Stimulated activated CD4-positive, alpha-beta T cell treated with anti-CD3 and anti-CD28 coated beads, Interleukin-4, amount 100 ng/mL, for 1 hour (primary cell): ENCODE results near the gene HLA-DQB1.
"Not testable (repeated sequence)": the region's sequence is repeated elsewhere in the genome, so short reads cannot be mapped to it uniquely, and the experiment has no call there.

Experiments used
- DNase-seq: peaks from one replicate; pipeline ENCODE4 v3.0.0-alpha.2; 2020

The HLA-DQB1 gene

GRCh38 chr6:32662099-32662498, 4.4 kb downstream of the HLA-DQB1 start:
- DNase-seq, result no peak

- DNase-seq, result no peak
These were observed 6.4 kb downstream of the HLA-DQB1 start for GRCh38 chr6:32659856-32660595.

- no peak for DNase-seq
These were observed 8.1 kb downstream of the HLA-DQB1 start for GRCh38 chr6:32658268-32658897.

DNA sequence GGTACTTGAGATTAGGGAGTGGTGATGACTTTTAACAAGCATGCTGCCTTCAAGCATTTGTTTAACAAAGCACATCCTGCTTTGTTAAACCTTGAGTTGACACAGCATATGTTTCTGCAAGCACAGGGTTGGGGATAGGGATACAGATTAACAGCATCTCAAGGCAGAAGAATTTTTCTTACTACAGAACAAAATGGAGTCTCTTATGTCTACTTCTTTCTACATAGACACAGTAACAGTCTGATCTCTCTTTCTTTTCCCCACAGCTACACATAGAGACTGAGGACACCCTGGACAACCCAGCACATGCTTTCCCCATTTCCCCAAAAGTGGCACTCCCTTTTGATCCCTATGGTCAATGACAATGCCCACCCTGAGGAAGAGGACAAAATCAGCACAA, 8.6 kb downstream of the HLA-DQB1 start:
- not testable (repeated sequence) for DNase-seq

DNA sequence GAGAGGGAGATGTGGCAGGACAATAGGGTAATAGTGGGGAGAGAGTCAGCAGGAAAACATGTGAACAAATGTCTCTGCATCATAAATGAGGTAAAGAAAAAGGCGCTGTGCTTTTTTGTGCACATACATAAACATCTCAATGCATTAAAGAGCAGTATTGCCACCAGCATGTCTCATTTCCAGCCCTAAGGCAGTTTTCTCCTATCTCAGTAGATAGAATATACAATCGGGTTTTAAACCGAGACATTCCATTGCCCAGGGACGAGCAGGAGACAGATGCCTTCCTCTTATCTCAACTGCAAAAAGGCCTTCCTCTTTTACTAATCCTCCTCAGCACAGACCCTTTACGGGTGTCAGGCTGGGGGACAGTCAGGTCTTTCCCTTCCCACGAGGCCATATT, 9.1 kb downstream of the HLA-DQB1 start:
- not testable (repeated sequence) for DNase-seq

DNA sequence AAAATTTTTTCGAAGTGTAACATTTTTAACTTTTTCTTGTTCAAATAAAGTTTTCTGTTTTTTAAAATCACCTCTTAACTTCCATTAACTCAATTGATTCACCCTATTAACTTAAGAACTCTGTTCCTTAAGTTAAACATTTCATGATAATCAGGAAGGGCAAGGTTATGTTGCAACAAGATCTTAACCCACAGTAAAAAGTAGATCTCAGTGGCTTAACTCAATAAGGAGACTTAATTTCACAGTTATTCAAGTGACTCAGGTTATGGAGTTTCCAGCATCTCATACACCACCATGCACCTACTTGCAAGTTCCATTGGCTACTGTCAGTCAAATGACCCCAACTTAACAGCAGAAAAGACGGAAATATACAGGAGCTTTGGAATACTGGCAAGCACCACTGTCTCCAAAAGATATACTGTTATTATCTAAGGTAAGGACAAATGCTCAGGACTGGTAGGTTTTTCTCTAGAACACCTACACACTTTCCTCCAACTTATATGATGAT, 11.2 kb downstream of the HLA-DQB1 start:
- DNase-seq, result no peak

DNA sequence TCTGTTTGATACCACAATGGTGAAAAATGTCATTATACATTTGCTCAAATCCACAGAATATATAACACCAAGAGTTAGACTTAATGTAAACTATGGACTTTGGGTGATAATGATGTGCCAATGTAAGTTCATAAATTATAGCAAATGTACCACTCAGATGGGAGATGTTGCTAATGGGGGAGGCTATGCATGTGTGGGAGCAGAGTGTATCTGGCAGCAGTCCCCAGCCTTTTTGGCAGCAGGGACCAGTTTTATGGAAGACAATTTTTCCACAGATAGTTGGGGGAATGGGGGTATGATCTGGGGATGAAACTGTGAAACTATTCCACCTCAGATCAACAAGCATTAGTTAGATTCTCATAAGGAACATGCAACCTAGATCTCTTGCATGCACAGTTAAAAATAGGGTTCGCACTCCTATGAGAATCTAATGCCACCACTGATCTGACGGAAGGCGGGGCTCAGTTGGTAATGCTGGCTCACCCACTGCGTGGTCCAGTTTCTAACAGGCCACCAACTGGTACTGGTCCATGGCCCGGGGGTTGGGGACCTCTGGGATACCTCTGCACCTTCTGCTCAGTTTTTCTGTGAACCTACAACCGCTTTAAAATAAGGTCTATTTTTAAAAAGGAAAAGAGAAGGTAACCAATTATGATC, 21.3 kb downstream of the HLA-DQB1 start:
- no peak for DNase-seq

DNA sequence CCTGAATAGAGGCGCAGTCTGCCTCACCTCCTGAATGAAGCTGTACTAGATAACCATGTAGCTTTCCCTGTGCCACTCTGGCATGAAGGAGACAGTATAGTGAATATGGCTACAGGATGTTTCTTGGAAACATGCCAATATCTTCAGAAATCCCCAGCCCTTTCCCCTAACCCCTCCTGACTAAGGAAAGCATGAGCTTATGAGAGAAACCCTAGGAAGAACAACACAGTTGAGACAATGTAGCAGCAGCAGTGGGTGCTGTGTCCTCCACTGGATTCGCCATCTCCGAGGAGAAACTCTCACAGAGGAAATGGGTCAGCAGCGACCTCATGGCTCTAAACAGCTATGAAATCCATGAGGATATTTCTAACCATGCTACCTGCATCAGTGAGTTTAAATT, 22.6 kb downstream of the HLA-DQB1 start:
- DNase-seq, result no peak

GRCh38 chr6:32642720-32643106, 23.7 kb downstream of the HLA-DQB1 start:
- no peak for DNase-seq

- DNase-seq, result not testable (repeated sequence)
These were observed 24.4 kb downstream of the HLA-DQB1 start for GRCh38 chr6:32641785-32642719.

- DNase-seq, result no peak
These were observed 25.3 kb downstream of the HLA-DQB1 start for GRCh38 chr6:32641122-32641521.

DNA sequence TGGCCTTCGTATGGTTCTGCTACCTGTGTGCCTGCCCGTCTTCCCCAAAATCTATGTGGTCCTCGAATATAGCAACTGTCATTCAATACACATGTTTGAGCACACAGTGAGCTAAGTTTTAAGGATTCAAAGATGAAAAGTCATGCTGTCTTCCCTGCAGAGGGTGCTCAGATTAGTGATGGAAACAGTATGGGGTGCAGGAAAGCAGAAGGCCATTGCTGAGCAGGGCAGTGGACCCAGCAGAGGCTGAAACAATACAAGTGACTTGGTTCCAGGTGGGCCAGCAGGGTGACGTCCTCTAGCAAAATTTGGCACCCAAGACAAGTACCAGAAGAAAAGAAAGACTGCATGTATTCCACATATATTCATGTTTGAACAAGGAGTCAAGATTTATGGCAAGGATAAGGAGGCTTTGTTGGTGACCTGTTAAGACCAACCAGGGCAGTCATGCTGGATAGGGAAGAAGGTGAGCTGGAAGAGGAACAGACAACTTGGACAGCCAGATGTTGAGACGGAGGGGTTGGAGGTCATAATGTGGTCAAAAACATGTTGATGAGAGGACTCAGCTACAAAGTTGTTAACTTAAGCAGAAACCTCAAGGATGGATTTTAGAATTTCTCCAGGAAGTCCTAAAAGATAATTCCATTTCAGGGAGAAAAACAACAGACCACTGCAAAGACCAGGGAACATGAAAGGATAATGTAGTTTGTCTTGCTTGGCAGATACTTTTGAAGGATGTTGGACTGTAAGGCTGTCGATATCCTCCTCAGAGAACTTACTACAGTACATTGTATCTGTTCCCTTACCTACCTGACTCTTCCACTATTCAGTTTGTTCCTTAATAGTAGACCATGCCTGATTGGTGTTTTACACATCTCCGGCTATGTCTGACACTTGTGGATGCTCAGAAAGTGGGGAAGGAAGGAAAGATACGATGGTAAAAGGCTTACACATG, 26.7 kb downstream of the HLA-DQB1 start:
- no peak for DNase-seq

DNA sequence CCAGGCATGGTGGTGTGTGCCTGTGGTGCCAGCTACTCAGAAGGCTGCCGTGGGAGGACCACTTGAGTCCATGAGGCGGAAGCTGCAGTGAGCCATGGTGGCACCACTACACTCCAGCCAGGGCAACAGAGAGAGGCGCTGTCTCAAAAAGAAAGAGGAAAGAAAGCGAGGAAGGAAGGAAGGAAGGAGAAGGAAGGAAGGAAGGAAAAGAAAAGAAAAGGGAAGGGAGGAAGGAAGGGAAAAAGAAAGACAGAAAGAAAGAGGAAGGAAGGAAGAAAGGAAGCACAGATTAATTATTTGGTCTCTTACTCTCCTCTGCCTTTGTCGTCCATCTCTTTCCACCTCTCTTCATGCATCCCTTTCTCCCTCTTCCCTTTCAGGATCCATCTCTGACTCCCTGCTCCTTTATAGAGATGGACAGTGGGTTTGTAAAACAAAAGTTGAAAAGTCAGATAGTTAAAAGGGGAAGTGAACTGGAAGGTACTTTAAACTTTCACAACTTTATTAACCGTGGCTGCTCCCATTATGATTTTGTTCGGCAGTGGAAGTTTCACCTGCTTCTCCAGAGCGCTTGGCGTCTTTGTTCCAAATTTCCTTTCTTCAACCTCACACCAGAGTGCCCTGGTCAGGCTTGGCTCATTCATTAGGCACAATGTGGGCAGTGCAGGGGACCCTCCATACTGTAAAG, 27.8 kb downstream of the HLA-DQB1 start:
- no peak for DNase-seq

- DNase-seq, result no peak
These were observed 28.6 kb downstream of the HLA-DQB1 start for GRCh38 chr6:32637883-32638282.

GRCh38 chr6:32637219-32637880, 29.1 kb downstream of the HLA-DQB1 start, which contains the start of gene HLA-DQA1:
TSS of gene HLA-DQA1 (plus strand) at chr6:32637406. CDS start at chr6:32637459, 53 bp downstream.
- DNase-seq, result no peak

DNA sequence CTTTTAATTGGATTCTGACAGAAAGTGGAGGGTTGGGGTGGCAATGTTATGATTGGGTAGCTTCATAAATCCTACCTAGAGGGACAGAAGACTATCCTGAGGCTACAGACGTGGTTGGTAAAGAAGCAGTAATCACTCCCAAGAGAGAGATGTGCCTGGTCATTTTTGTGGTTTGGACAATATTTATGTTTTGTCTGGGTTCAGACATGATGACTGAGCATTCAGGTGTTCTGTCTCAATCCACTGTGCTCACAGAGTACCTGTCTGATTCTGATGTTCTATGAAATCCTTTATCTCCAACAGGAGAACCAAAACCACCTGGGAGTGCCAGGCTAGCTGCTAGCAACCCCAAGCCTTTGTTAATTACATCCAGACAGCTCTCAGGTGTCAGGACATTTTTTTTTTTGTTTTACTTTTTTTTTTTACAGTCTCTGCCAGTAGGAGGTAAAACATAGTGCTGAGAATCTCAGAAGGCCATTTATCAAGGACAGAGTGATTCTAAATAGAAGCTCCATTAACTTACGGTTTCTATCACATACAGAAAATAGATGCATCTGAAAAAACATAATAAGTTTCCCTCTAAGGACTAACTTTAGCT, 30.8 kb downstream of the HLA-DQB1 start:
- DNase-seq, result no peak

- not testable (repeated sequence) for DNase-seq
These were observed 36.7 kb downstream of the HLA-DQB1 start for GRCh38 chr6:32629793-32630192.

DNA sequence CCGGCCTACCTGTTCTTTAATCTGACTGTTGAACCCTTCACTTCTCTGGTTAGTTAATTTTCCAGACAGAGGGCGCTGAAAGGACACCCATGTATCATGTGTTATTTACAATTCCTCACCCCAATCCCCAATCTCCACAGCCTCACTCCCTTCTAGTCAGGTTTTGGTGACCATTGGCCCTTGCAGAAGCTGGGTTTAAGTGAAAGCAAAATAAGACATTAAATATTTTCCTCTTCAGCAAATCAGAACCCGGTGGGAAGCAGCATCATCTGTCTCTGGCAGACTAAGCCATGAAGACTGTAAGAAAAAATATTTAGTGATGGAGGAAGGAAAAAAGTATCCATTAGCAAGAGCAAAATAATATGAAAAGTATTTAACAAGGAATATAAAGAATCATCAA, 38.6 kb downstream of the HLA-DQB1 start:
- DNase-seq, result peak; percentile 5

- no peak for DNase-seq
These were observed 39.2 kb downstream of the HLA-DQB1 start for GRCh38 chr6:32627249-32627648.

- no peak for DNase-seq
These were observed 41.3 kb downstream of the HLA-DQB1 start for GRCh38 chr6:32625137-32625536.
